ENCODE measurements around the gene KCNQ1. TPM values are rescaled to one million over a fixed set of nuclear protein-coding genes. Genes with fewer than 3 reads are reported as not detected.

KCNQ1 gene
- polyA plus RNA-seq, 1 of the 3 experiments (the other 2 are of a cell fraction), result 0.05 TPM

DNA sequence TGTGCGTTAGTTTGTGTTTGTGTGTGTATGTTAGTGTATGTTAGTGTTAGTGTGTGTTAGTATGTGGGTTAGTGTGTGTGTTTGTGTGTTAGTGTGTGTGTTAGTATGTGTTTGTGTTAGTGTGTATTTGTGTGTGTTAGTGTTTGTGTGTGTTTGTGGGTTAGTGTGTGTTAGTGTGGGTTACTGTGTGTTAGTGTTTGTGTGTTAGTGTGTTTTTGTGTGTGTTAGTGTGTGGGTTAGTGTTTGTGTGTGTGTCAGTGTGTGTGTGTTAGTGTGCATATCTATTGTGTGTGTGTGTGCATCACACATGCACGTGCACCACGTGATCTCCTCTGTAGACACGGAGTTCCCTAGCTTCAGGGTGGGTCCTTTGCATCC lies 139.6 kb downstream of the KCNQ1 start:
- POLR2A ChIA-PET, result no interaction called here

More for the DNA sequence above, 139.6 kb downstream of the KCNQ1 start:
- DNase-seq, result no peak
- TF ChIP-seq NFIC (IDR thresholded peaks at IDR 0.05; ENCODE audit: borderline replicate concordance) (no peak), FOXM1 (IDR thresholded peaks at IDR 0.05; ENCODE audit: low read depth) (no peak), GABPA (IDR thresholded peaks at IDR 0.05; ENCODE audit: low read depth) (no peak), USF1 (IDR thresholded peaks at IDR 0.05; ENCODE audit: borderline replicate concordance, low read depth) (no peak), SIN3A (IDR thresholded peaks at IDR 0.05; ENCODE audit: borderline replicate concordance, low read depth, low read length) (no peak), USF2 (IDR thresholded peaks at IDR 0.05; ENCODE audit: borderline replicate concordance, low read depth, low read length) (no peak), CTCF (IDR thresholded peaks at IDR 0.05) (no peak), MXI1 (IDR thresholded peaks at IDR 0.05; ENCODE audit: low read depth, low read length) (no peak)
- TF ChIP-seq, protein P1, sequence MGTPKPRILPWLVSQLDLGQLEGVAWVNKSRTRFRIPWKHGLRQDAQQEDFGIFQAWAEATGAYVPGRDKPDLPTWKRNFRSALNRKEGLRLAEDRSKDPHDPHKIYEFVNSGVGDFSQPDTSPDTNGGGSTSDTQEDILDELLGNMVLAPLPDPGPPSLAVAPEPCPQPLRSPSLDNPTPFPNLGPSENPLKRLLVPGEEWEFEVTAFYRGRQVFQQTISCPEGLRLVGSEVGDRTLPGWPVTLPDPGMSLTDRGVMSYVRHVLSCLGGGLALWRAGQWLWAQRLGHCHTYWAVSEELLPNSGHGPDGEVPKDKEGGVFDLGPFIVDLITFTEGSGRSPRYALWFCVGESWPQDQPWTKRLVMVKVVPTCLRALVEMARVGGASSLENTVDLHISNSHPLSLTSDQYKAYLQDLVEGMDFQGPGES (IDR thresholded peaks at IDR 0.05; ENCODE audit: low read depth, low read length), result no peak
- TF ChIP-seq, protein P2, sequence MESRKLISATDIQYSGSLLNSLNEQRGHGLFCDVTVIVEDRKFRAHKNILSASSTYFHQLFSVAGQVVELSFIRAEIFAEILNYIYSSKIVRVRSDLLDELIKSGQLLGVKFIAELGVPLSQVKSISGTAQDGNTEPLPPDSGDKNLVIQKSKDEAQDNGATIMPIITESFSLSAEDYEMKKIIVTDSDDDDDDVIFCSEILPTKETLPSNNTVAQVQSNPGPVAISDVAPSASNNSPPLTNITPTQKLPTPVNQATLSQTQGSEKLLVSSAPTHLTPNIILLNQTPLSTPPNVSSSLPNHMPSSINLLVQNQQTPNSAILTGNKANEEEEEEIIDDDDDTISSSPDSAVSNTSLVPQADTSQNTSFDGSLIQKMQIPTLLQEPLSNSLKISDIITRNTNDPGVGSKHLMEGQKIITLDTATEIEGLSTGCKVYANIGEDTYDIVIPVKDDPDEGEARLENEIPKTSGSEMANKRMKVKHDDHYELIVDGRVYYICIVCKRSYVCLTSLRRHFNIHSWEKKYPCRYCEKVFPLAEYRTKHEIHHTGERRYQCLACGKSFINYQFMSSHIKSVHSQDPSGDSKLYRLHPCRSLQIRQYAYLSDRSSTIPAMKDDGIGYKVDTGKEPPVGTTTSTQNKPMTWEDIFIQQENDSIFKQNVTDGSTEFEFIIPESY (IDR thresholded peaks at IDR 0.05; ENCODE audit: borderline replicate concordance, low read depth), result no peak
- Histone ChIP-seq H3K79me2 (ENCODE audit: insufficient read depth) (no peaks in the 10 kb centered on the region), H3K9ac (no peak overlapping the region), H3K4me3 (ENCODE audit: low read depth in 2 of 2, low read length in 1 of 2) (no peak overlapping the region), H3K4me2 (no peak overlapping the region), H3K27ac (ENCODE audit: low read depth in 2 of 2, low read length in 1 of 2) (no peak overlapping the region), H4K20me1 (ENCODE audit: insufficient read depth) (no peaks in the 10 kb centered on the region), H3K9me3 (no peaks in the 10 kb centered on the region), H3K4me1 (ENCODE audit: control insufficient read depth in 1 of 2, insufficient read depth in 2 of 2, low read depth in 1 of 2, low read length in 1 of 2) (peaks cover 0 to 58% of the 10 kb centered on the region in 2 experiments; a peak in 1 of 4 replicates), H3F3A (replicated peaks; ENCODE audit: insufficient read depth) (no peaks in the 10 kb centered on the region), H2AFZ (ENCODE audit: low read depth) (no peak overlapping the region), H3K36me3 (replicated peaks in 1 of 2; ENCODE audit: control insufficient read depth in 1 of 2, insufficient read depth in 2 of 2, low read length in 1 of 2) (no peaks in the 10 kb centered on the region), H3K9me2 (no peaks in the 10 kb centered on the region), H3K27me3 (ENCODE audit: insufficient read depth) (no peaks in the 10 kb centered on the region)
- CTCF ChIA-PET, result no interaction called here
- WGBS (ENCODE audit: low lambda C conversion rate), result 56% methylated on average over 4 of the region's 4 CpGs

All from SK-N-SH (cell line).